Panc1 (cell line): ENCODE results near the gene CD4.
"Not testable (repeated sequence)": the region's sequence is repeated elsewhere in the genome, so short reads cannot be mapped to it uniquely, and the experiment has no call there.

Experiments used
- CTCF ChIP-seq: fragments of 450-650 bp; IDR thresholded peaks from 2 replicates; pipeline ENCODE4 v1.5.1; 2017; ENCODE audit warnings: mild to moderate bottlenecking
- POLR2AphosphoS5 ChIP-seq: IDR thresholded peaks from 2 replicates; pipeline ENCODE4 v1.6.1; 2012; ENCODE audit warnings: mild to moderate bottlenecking, low read depth, low read length, moderate library complexity

GRCh38 chr12:6865307-6865706 lies 76.0 kb downstream of the CD4 start:
- TF ChIP-seq CTCF, POLR2AphosphoS5: not testable (repeated sequence)
